GM20000 (cell line): ENCODE data around the gene ZC3H11A.
"Not testable (repeated sequence)": the region's sequence is repeated elsewhere in the genome, so short reads cannot be mapped to it uniquely, and the experiment has no call there.

Source experiments
- DNase-seq: peaks from one replicate; pipeline ENCODE4 v3.0.0; 2012; ENCODE audit warnings: low spot score
- CTCF ChIP-seq: IDR thresholded peaks from 2 replicates; pipeline ENCODE4 v1.5.1; 2012; ENCODE audit warnings: mild to moderate bottlenecking, control low read depth; ENCODE audit errors: extremely low read depth, missing control alignments

ZC3H11A gene

DNA sequence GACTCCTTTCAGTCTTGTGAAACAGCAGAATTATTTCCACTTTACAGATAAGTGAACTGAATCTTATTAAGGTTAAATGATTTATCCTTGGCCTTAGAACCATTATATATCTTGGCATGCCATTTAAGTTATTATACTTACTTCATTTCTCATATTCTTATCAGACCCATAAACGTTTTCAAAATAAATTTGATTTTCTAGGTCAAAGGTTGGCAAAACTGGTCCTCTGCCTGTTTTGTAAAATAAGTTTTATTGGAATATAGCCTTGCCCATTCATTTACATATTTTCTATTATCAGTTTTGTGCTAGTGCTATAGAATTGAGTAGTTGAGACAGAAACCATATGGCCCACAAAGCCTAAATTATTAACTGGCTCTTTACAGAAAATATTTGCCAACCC is 33.1 kb downstream of the ZC3H11A start:
- TF ChIP-seq CTCF: no peak
- DNase-seq: no peak

DNA sequence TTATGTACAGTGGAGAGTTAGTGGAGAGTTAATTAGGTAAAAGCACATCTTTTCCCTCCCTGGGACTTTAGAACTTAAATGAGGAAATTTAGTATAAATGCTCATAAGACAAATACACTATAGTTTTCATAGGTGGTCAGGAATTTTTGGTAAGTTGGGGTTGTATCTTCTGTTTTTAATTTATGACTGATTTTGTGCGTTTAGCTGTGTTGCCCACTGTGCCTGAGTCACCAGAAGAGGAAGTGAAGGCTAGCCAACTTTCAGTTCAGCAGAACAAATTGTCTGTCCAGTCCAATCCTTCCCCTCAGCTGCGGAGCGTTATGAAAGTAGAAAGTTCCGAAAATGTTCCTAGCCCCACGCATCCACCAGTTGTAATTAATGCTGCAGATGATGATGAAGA is 33.8 kb downstream of the ZC3H11A start:
- not testable (repeated sequence) for DNase-seq

GRCh38 chr1:203835476-203835875 is 40.1 kb downstream of the ZC3H11A start:
- DNase-seq: no peak
- TF ChIP-seq CTCF: no peak

DNA sequence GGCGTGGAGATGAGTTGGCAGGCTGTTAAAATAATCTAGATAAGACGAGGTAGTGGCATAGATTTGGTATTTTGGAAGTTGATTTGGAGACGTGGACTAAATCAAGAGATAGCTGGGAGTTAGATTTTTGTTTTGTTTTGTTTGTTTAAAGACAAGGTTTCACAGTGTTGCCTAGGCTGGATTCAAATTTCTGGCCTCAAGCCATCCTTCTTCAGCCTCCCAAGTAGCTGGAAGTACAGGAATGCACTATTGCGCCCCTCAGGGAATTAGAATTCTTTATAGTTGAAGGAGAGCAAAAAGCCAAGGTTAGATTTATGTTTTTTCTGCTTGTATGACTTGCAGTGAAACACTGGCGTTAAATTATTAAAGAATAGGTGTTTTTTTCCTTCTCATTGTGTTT is 43.7 kb downstream of the ZC3H11A start:
- no peak for DNase-seq
- TF ChIP-seq CTCF: no peak

GRCh38 chr1:203840208-203840808 is 44.9 kb downstream of the ZC3H11A start:
- DNase-seq: no peak
- no peak for TF ChIP-seq CTCF

DNA sequence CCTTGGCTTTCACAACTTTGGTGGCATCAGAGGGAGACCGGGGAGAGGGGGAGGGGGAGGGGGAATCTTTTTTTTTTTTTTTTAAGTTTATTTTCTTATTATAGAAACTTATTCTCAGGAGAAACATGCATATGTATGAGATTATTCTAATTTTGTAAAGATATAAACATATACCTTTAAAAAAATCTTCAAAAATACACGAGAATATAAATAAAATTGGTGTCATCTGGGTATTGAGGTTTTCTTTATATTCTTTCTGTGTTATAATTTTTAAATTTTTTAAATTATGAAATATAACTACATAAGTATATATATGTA is 47.1 kb downstream of the ZC3H11A start:
- no peak for TF ChIP-seq CTCF
- DNase-seq: no peak

DNA sequence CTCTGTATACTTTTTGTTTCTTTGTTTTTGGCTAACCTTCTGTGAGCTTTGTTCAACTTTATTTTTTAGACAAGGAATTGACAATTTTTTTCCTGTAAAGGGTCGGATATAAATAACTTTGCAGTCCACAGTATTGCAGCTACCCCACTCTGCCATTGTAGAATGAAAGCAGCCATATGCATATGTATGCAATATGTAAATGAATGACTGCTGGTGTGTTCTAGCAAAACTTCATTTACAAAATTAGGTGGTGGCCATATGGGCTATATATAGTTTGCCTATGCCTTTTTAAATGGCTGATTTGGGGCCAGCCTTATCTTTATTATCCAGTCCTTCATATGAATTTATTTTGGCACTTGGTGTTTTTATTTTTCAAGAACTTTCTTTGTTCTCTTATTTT is 48.0 kb downstream of the ZC3H11A start:
- DNase-seq: no peak
- no peak for TF ChIP-seq CTCF
